HCT116 (cell line): Measurements from ENCODE around the gene MOB3C. TPM values are rescaled to one million over a fixed set of nuclear protein-coding genes. Genes with fewer than 3 reads are reported as not detected.

Experiments used
- ATAC-seq: fragments of 200-7000 bp; cut with Tn5 transposase; 2 replicates; pipeline ENCODE4 v1.9.1; 2020; ENCODE audit warnings: mild to moderate bottlenecking, moderate library complexity
- BruUV-seq: library from RNA; stranded (reverse); fragments of 400-500 nt; replicated peaks from 2 replicates; lab custom pipeline; 2021; lab: Mats Ljungman, UMichigan
- CTCF ChIA-PET: fragments of 300-600 bp; sonication (Branson Sonifier 250); formaldehyde crosslinking; loops from one replicate; lab custom pipeline; 2021; ENCODE audit warnings: antibody characterized with exemption; lab: Charles Lee
- POLR2A ChIA-PET: fragments of 300-600, 350-600 bp; sonication (Branson Sonifier 250); formaldehyde crosslinking; loops from one replicate; lab custom pipeline; 2021; ENCODE audit warnings: antibody characterized with exemption; lab: Charles Lee
- RAD21 ChIA-PET, 2 experiments: fragments of 300-600 bp; sonication (Branson Sonifier 250); formaldehyde crosslinking; loops; one replicate each; lab custom pipeline; 2023; ENCODE audit warnings: low total read pairs in 2 of 2; ENCODE audit not compliant: uncharacterized antibody in 2 of 2, unreplicated experiment in 2 of 2, low non-redundant PET in 1 of 2; lab: Charles Lee
- DNase-seq: peaks from one replicate; pipeline ENCODE4 v3.0.0-alpha.2; 2010; ENCODE audit warnings: low read depth, low spot score
- H2AFZ ChIP-seq: fragments of 200-600 bp; shearing (Covaris generic), sonication (generic); 2 replicates; pipeline ENCODE4 v1.6.1; 2017; ENCODE audit warnings: low read depth, mixed run types, mixed read lengths, antibody characterized with exemption, low read length; ENCODE audit not compliant: poor library complexity, severe bottlenecking
- H3K27ac ChIP-seq: 2 replicates; pipeline ENCODE4 v1.5.1; 2012; ENCODE audit warnings: low read depth, low read length
- H3K27me3 ChIP-seq: fragments of 200-600 bp; sonication (generic); 2 replicates; pipeline ENCODE4 v1.6.1; 2016; ENCODE audit warnings: mixed run types, low read length, mixed read lengths; ENCODE audit not compliant: insufficient read depth
- H3K36me3 ChIP-seq, 2 experiments: fragments of 200-500 bp in 1 of 2; fragments of 200-600 bp in 1 of 2; sonication (Bioruptor generic) in 1 of 2; sonication (generic) in 1 of 2; 2 replicates each; pipeline versions ENCODE4 v1.5.1 to v1.6.1; 2014 to 2016; ENCODE audit warnings: low read length in 2 of 2, inconsistent platforms in 1 of 2, mixed read lengths in 1 of 2, mixed run types in 1 of 2; ENCODE audit not compliant: insufficient read depth in 2 of 2, control insufficient read depth in 1 of 2
- H3K4me1 ChIP-seq, 2 experiments: fragments of 200-600 bp in 1 of 2; sonication (generic) in 1 of 2; 2 replicates each; pipeline versions ENCODE4 v1.5.1 to v1.6.1; 2012 to 2017; ENCODE audit warnings: low read length in 2 of 2, inconsistent platforms in 1 of 2, mild to moderate bottlenecking in 1 of 2, mixed read lengths in 1 of 2, mixed run types in 1 of 2, moderate library complexity in 1 of 2; ENCODE audit not compliant: insufficient read depth in 2 of 2, control insufficient read depth in 1 of 2
- H3K4me2 ChIP-seq: fragments of 200-600 bp; sonication (generic); 2 replicates; pipeline ENCODE4 v1.6.1; 2017; ENCODE audit warnings: mixed run types, low read length, mixed read lengths
- H3K4me3 ChIP-seq, 2 experiments: fragments of 200-600 bp in 1 of 2; sonication (generic) in 1 of 2; replicated peaks in 1 of 2; 2 replicates each; pipeline ENCODE4 v1.5.1; 2011 to 2016; ENCODE audit warnings: low read length in 2 of 2, control low read depth in 1 of 2, low read depth in 1 of 2, mild to moderate bottlenecking in 1 of 2, mixed read lengths in 1 of 2, mixed run types in 1 of 2
- H3K79me2 ChIP-seq: fragments of 200-600 bp; sonication (generic); 2 replicates; pipeline ENCODE4 v1.6.1; 2017; ENCODE audit warnings: mild to moderate bottlenecking, mixed run types, low read length, moderate library complexity, mixed read lengths; ENCODE audit not compliant: insufficient read depth
- H3K9ac ChIP-seq: fragments of 200-600 bp; sonication (generic); 2 replicates; pipeline ENCODE4 v1.6.1; 2016; ENCODE audit warnings: low read length, mixed read lengths
- H3K9me2 ChIP-seq: fragments of 200-600 bp; sonication (generic), shearing (Covaris generic); 2 replicates; pipeline ENCODE4 v1.6.1; 2017; ENCODE audit warnings: mixed run types, mild to moderate bottlenecking, moderate library complexity; ENCODE audit not compliant: insufficient read depth
- H3K9me3 ChIP-seq, 2 experiments: fragments of 200-500 bp in 1 of 2; fragments of 200-600 bp in 1 of 2; sonication (Bioruptor generic) in 1 of 2; sonication (generic) in 1 of 2; 2 replicates each; pipeline ENCODE4 v1.6.1; 2014 to 2017; ENCODE audit warnings: low read length in 2 of 2, mixed read lengths in 2 of 2, inconsistent platforms in 1 of 2, low read depth in 1 of 2, mild to moderate bottlenecking in 1 of 2, mixed run types in 1 of 2, moderate library complexity in 1 of 2; ENCODE audit not compliant: control insufficient read depth in 1 of 2, insufficient read depth in 1 of 2
- H4K20me1 ChIP-seq: fragments of 200-600 bp; sonication (generic), shearing (Covaris generic); 2 replicates; pipeline ENCODE4 v1.6.1; 2017; ENCODE audit warnings: mixed run types, mild to moderate bottlenecking, moderate library complexity; ENCODE audit not compliant: insufficient read depth
- CBX3 ChIP-seq: IDR thresholded peaks from 2 replicates; pipeline ENCODE4 v1.6.1; 2012; ENCODE audit warnings: low read depth
- EGR1 ChIP-seq: IDR thresholded peaks from 2 replicates; pipeline ENCODE4 v1.6.1; 2012; ENCODE audit warnings: low read depth
- EZH2phosphoT487 ChIP-seq: fragments of 200-600 bp; IDR thresholded peaks from 2 replicates; pipeline ENCODE4 v1.6.1; 2018; ENCODE audit warnings: antibody characterized with exemption, borderline replicate concordance
- FOSL1 ChIP-seq: IDR thresholded peaks from 2 replicates; pipeline ENCODE4 v1.6.1; 2012; ENCODE audit warnings: low read depth
- JUND ChIP-seq: IDR thresholded peaks from 2 replicates; pipeline ENCODE4 v1.6.1; 2012
- MAX ChIP-seq: IDR thresholded peaks from 2 replicates; pipeline ENCODE4 v1.6.1; 2012
- POLR2A ChIP-seq: IDR thresholded peaks from 2 replicates; pipeline ENCODE4 v1.7.0; 2011; ENCODE audit warnings: borderline replicate concordance; ENCODE audit not compliant: insufficient read depth, insufficient read length; ENCODE audit errors: extremely low read depth
- POLR2AphosphoS5 ChIP-seq: IDR thresholded peaks from 2 replicates; pipeline ENCODE4 v1.6.1; 2011; ENCODE audit warnings: mild to moderate bottlenecking, low read depth, low read length, moderate library complexity
- RAD21 ChIP-seq: IDR thresholded peaks from 2 replicates; pipeline ENCODE4 v1.6.1; 2012; ENCODE audit warnings: low read depth, mild to moderate bottlenecking
- SIN3A ChIP-seq: IDR thresholded peaks from 2 replicates; pipeline ENCODE4 v1.6.1; 2012; ENCODE audit warnings: low read depth
- SP1 ChIP-seq: IDR thresholded peaks from 2 replicates; pipeline ENCODE4 v1.6.1; 2012; ENCODE audit warnings: low read depth
- TCF7L2 ChIP-seq: IDR thresholded peaks from 2 replicates; pipeline ENCODE4 v1.7.0; 2011; ENCODE audit warnings: borderline replicate concordance, inconsistent platforms; ENCODE audit not compliant: insufficient read depth, insufficient read length; ENCODE audit errors: extremely low read depth
- YY1 ChIP-seq: IDR thresholded peaks from 2 replicates; pipeline ENCODE4 v1.6.1; 2011; ENCODE audit warnings: low read length, low read depth, moderate library complexity, mild to moderate bottlenecking; ENCODE audit not compliant: insufficient replicate concordance; ENCODE audit errors: extremely low read depth
- ZBTB33 ChIP-seq: IDR thresholded peaks from 2 replicates; pipeline ENCODE4 v1.6.1; 2011; ENCODE audit warnings: mild to moderate bottlenecking, low read length, moderate library complexity; ENCODE audit not compliant: insufficient replicate concordance; ENCODE audit errors: extremely low read depth
- ZFX ChIP-seq: fragments of 450-650 bp; IDR thresholded peaks from 2 replicates; pipeline ENCODE4 v1.6.1; 2017
- ZNF274 ChIP-seq: fragments of 200-500 bp; sonication (Bioruptor generic); IDR thresholded peaks from 2 replicates; pipeline ENCODE4 v1.6.1; 2014; ENCODE audit warnings: mild to moderate bottlenecking, low read depth, low read length, inconsistent platforms
- intact Hi-C: fragments of 100-400 bp; cut with micrococcal nuclease; formaldehyde crosslinking; loops from 2 replicates; pipeline ENCODE4 v1.10.0; 2022
- total RNA-seq: library from RNA; stranded (reverse); gene quantifications from one replicate; pipeline ENCODE4 v1.2.1, GENCODE V29; 2021; ENCODE audit not compliant: unreplicated experiment
- TF ChIP-seq, protein P1 (sequence below), 3 experiments: fragments of 200-600 bp in 1 of 3; sonication (generic) in 1 of 3; IDR thresholded peaks in 2 of 3; conservative IDR thresholded peaks in 1 of 3; 2 replicates each; pipeline ENCODE4 v1.5.1; 2012 to 2017; ENCODE audit warnings: low read depth in 2 of 3, low read length in 2 of 3, antibody characterized with exemption in 1 of 3, borderline replicate concordance in 1 of 3, control low read depth in 1 of 3, mild to moderate bottlenecking in 1 of 3, mixed read lengths in 1 of 3, mixed run types in 1 of 3, moderate library complexity in 1 of 3; ENCODE audit not compliant: insufficient read depth in 1 of 3

The MOB3C gene
- total RNA-seq, 1 experiment from 2014 or later: 5.5 TPM

GRCh38 chr1:46615735-46616134 lies 876 bp downstream of the MOB3C start:
- H3K27me3 ChIP-seq: no peaks in the 10 kb centered on the region
- RAD21 ChIA-PET: no interaction called here
- peak overlapping the region; percentile 64 for H3K9ac ChIP-seq
- no TSS peak for BruUV-seq
- no peak for ATAC-seq
- intact Hi-C loops: no loop called here
- POLR2A ChIA-PET: interaction anchor here (1.1 to 2.1 kb wide), 3 partner anchors 12 to 104 kb away, joined by 3 to 14 read pairs (median 11); partner anchors contain the start of genes EFCAB14 and MKNK1
- H3K4me3 ChIP-seq: peak overlapping the region; percentile 63 to 73
- H3K9me3 ChIP-seq: no peaks in the 10 kb centered on the region
- TF ChIP-seq FOSL1 (no peak), ZFX (no peak), YY1 (no peak), POLR2A (no peak), MAX (no peak), EGR1 (no peak), EZH2phosphoT487 (no peak), RAD21 (no peak), SP1 (no peak), ZNF274 (no peak), CBX3 (no peak), TCF7L2 (no peak), POLR2AphosphoS5 (no peak), JUND (no peak), SIN3A (no peak), ZBTB33 (no peak)
- TF ChIP-seq, protein P1, sequence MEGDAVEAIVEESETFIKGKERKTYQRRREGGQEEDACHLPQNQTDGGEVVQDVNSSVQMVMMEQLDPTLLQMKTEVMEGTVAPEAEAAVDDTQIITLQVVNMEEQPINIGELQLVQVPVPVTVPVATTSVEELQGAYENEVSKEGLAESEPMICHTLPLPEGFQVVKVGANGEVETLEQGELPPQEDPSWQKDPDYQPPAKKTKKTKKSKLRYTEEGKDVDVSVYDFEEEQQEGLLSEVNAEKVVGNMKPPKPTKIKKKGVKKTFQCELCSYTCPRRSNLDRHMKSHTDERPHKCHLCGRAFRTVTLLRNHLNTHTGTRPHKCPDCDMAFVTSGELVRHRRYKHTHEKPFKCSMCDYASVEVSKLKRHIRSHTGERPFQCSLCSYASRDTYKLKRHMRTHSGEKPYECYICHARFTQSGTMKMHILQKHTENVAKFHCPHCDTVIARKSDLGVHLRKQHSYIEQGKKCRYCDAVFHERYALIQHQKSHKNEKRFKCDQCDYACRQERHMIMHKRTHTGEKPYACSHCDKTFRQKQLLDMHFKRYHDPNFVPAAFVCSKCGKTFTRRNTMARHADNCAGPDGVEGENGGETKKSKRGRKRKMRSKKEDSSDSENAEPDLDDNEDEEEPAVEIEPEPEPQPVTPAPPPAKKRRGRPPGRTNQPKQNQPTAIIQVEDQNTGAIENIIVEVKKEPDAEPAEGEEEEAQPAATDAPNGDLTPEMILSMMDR (IDR thresholded peaks at IDR 0.05 in 2 of 3, conservative IDR thresholded peaks at IDR 0.05 in 1 of 3; ENCODE audit: borderline replicate concordance in 1 of 3, insufficient read depth in 1 of 3, low read depth in 2 of 3, low read length in 2 of 3): no peak
- no peaks in the 10 kb centered on the region for H3K36me3 ChIP-seq
- no peak overlapping the region for H3K27ac ChIP-seq
- peak overlapping the region; percentile 96 for H3K4me2 ChIP-seq
- no peaks in the 10 kb centered on the region for H3K9me2 ChIP-seq
- CTCF ChIA-PET: no interaction called here
- peak overlapping the region; percentile 45 for H2AFZ ChIP-seq
- no peaks in the 10 kb centered on the region for H4K20me1 ChIP-seq
- DNase-seq: no peak
- peaks cover 13 to 51% of the 10 kb centered on the region in 2 experiments; a peak in 3 of 4 replicates for H3K4me1 ChIP-seq
- no peaks in the 10 kb centered on the region for H3K79me2 ChIP-seq
